ENCODE results near the gene NFIA.
"Not testable (repeated sequence)": the region's sequence is repeated elsewhere in the genome, so short reads cannot be mapped to it uniquely, and the experiment has no call there.

The NFIA gene

DNA sequence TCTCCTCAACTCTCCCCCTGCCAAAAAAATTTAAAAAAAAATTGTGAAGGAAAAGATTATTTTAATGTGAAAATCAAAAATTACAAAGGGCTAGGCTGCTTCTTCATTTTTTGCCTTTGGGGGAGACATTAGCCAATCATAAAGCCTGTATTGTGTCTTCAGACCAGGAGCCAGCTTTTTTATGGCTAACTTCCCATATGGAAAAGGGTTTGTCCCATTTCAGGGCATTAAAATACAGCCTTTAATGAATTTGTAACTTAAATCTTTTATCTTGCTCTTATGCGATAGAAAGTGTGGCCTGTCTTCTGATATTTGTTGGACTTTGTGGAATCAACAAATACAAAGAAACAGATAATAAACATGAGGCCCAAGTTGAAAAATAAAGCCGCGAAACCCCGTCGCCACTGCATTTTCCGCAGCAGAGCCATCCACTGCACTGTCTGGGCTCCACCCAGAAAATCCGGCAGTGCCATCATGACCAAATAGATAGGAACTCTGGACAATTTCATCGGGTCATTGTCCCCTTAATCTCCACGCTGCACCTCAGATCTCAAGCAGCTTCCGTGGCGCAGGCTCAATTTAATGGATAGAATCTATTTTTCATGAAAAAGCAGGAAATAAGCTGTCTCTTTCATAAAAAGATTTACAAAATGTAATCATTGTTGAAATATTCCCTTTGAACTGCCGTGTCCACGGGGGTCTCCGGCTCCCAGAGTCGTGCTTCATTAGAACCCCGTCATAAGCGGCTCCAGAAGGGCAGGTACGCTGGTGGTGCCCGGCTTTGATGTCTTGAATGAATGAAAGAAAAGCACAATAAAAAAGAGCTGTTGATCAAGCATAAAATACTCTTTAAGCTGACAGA, 365.0 kb downstream of the NFIA start:
- DNase-seq, result no peak

DNA sequence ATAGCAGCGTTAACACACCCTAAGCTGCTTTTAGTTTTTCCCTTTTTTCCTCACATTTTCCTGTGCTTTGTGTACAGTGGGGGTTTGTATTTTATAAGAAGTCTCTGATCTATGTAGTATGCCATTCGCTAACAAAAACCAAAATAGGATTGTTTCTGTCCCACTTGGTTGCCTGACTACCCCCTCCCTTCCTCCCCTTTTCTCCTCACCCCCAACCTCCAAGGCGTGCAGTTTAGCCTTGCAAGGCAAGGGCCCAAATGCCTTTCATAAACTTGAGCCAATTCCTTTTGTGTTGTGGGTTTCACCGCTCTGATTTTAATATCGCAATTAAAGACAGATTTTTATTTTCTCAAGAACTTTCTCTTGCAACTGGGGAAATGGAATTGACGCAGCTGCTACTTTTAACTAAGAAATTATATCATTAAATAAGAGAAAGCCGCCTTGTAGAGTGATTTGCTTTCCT, 365.6 kb downstream of the NFIA start:
- no peak for DNase-seq

DNA sequence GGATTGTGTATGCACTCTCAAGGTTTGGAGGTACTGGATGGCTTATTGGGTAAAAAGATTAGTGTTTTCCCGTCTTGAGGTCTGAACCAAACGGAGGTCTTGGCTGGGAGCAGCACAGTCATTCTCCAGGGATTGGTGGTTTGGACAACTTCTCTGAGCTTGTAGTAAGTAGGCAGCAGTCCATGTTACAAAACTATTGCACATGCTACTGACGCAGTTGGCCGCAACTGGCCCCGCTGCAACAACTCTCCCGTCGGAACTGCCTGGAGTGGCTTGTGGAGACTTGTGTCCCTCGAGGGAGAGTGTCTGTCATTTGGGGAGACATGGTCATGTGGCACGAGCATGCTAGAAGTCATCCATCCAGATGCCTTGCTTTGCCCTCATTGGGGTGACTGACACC, 366.6 kb downstream of the NFIA start:
- no peak for DNase-seq

DNA sequence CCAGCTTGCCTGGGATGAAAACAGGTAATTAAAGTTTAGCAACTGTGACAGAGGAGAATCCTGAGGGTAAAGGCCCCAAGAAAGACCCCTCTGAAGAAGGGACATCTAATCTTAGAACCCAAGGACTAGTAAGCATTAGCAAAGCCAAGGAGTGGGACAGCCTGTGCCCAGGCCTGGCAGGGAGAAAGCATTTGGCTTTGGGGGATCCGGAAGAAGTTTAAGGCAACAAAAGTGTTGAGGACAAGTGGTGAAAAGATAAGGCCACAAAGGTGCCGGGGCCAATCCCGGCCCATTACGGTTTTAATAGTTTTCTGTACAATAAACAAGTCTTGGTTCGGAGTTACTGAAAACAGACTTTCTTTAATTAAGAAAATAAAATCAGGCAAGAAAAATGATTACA, 367.0 kb downstream of the NFIA start:
- no peak for DNase-seq

DNA sequence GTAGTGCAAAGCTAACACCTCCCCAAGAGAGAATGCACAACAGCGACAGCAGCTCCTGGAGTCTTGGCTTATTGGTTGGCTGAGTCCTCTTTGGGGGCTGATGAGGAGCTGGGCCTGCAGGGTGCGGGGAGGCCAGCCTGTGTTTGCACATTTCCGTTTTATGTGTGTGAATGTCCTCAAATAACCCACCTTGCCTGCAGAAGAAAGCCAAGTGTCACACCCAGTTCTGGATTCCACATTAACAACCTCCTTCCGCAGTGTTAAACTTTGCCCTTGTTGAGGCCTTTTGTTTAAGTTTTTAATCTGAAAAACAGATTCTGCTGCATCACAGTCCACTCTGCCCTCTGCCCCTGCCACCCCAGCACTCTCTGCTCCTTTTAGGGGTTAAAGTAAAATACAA, 368.1 kb downstream of the NFIA start:
- no peak for DNase-seq

DNA sequence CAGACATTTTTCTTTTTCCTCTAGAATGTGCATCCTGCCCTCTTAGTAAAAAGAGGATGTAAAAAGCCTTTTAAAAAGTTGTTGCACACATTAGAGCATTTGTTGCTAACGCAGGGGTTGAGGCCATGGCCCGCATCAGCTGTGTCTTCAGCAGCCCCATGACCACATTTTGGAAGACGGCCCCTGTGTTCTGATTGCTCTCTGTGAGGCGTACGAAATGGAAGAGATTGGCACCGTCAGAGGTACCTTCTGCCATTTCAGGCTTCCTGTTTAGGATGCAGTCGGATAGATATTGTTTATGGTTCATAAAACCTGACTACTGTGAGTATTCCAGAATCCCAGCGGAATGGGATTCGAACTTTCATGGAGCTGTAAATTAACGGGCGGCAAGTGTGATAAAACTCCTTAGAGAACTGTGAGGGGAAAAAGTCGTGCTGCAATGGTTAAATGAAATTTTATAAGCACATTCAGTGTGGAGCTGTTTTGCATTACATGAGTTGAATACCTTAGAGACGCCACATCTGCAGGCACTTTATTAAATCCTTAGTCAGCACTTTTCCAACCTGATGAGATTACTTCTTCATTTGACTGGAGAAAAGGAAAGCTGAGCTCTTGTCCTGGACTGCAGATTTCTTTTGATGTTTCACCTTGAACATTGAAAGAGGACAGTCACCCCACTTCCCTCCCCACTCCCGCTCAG, 368.7 kb downstream of the NFIA start:
- DNase-seq, result no peak

DNA sequence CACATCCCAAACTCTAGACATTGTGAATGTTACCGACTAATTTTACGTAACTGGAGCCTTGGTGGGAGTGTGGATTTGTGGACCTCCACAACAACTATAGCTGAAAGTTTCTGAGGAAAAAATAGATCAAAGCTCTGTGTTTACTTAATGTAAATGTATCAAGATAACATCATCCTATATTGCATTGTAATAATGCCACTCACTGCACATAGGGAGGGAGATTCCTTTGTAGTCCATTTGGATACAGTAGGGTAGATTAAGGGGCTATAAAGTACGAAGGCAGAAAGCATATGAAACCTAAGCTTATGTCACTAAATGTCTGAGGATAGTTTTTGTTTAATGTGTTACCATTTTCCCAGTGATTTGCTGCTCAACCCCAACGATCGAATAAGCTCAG, 369.2 kb downstream of the NFIA start:
- DNase-seq, result no peak

DNA sequence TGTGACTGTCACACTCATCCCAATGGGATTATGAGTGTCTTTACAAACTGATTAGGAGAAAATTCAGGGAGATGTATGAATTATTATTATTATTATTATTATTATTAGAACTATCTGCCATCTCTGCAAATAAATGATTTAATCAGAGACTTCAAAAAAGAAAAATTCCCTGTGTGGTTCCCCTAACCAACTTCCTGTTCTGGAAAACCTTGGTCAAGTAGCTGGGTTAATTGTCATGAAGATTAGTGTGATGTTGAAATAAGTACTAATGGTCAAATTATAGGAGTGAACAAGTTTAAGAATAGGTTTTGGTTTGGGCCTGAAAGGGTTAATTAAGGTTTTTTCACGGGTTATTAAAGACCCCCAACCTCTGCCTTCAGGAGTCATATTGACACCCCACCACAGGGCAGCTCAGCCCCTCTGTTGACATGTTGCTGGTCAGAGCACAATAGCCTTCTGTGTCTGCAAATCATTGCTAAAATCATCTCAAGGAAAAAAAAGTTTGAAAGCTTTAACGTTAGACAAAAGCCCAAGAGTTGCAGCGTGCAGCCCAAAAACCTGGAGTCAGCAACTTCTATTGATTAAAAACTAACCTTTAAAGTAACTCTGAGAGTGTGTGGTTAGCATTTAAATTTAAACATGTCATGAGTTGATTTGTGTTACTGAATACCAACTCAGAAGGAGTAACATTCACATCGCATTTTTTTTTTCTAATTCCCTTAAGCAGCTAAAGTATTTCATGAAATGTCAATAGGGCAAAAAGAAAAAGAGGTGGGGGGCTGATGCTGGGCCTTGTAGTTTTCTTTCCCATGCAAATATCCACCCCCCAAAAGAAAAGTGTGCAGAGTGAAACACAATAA, 370.0 kb downstream of the NFIA start:
- DNase-seq, result no peak

DNA sequence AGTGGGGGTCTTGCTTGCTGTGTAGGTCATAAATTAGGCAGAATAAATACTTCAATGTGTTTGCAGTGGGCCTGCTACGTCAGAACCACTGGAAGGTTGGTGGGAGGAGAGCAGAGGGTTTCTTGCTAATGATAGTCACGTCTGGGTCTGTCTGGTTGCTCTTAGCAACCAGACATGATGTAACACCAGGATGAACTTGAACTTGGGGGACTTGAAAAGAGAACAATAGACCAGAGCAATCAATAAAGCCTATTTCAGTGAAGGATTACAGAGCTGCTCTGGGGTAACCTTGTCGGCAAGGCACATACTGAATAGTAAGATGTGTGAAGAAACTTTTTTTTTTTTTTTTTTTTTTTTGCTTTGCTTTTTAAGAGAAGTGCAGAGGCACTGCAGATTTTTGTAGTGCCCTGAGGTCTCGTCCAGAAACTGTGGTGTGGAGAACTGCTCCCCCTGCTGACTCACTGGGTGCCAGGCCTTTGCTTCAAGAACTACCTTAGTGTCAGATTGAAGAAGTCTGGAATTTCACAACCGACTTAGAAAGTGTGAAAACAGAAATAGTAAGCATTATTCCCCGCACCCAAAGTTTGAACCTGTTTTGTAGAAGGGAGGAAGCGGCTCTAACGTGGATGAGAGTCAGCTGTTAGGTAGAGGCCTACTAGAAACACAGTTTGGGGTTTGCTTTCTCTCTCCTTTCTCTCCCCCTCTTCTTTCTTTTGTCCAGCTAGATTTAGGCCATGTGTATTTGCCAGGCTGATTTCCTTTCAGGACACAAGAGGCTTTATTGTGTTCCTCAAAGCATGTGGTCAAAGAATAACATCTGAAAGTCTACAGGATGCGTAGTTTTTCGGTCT, 371.0 kb downstream of the NFIA start:
- DNase-seq, result peak; percentile 77

DNA sequence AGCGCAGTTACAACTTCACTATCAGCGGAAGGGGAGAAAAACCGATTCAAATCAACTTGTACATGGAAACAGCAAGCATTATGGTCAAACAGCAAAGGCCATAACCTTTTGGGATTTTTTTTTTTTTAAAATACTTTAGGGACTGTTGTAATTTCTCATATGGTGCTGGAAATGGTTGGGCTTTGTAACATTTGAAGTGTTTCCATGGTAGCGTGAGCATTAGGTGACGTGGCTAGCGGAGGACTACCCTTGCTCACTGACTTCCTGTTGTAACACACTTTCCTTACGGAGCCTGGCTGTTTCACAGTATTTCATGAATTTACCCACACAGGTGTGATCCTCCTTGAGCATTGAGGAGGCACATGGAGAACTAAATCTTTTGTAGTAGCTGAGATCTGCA, 373.0 kb downstream of the NFIA start:
- DNase-seq, result no peak

DNA sequence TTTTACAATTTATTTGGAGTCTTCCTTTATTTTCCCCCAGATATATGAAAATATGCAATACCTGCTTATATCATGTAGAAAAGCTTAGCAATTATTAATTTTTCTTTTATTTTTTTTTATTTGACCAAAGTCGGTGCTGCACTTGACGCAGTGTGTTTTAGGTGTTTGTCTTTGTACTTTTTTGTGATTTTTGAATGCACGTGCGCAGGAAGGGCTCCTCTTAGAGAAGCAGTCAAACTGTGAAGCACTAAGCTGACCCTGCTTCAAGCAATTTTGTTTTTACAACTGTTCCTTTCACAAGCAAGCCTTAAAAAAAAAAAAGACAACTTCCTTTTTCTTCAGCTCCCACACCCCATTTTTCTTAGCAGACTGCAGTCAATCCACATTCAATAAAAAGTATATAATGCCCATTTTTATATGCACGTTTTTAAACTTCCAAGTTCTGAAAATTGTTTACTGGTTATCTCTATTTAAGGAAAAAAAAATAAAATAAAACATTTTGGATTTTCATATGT, 375.2 kb downstream of the NFIA start:
- no peak for DNase-seq

DNA sequence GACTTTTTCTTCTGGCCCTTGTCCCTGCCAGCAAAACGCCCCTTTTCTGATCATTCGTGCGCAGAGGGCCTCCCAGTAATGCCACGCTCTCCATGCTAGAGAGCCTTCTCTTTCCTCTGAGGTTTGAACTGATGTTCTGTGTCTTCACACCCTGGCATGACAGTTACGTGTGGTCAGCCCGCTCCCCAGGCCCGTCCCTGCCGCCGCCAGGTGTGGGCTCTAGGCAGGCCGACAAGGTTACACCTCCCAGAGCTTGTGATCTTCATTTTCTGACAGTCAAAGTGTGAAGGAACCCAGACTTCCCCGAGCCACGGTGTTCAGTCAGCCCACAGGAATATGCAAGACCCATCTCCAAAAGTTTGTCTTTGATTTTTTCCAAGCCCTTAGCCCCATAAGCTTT, 377.0 kb downstream of the NFIA start:
- DNase-seq, result no peak

DNA sequence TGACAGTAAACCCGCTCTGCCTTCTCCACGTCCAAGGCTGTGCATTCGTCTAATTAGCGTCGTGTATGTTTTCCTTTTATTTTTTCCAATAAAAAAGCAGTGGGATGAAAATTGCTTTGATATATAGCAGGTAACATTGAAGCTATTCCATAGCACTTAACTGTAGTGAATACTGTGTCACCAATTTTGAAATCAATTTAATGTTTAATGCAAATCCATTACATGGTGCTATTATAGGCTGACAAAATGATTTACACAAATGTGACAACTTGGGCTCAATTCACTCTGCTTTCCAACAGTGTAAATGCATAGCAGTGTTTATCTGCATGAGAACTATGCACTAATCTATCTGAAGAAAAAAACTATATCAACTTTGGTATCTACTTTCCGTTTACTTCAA, 377.8 kb downstream of the NFIA start:
- DNase-seq, result no peak

DNA sequence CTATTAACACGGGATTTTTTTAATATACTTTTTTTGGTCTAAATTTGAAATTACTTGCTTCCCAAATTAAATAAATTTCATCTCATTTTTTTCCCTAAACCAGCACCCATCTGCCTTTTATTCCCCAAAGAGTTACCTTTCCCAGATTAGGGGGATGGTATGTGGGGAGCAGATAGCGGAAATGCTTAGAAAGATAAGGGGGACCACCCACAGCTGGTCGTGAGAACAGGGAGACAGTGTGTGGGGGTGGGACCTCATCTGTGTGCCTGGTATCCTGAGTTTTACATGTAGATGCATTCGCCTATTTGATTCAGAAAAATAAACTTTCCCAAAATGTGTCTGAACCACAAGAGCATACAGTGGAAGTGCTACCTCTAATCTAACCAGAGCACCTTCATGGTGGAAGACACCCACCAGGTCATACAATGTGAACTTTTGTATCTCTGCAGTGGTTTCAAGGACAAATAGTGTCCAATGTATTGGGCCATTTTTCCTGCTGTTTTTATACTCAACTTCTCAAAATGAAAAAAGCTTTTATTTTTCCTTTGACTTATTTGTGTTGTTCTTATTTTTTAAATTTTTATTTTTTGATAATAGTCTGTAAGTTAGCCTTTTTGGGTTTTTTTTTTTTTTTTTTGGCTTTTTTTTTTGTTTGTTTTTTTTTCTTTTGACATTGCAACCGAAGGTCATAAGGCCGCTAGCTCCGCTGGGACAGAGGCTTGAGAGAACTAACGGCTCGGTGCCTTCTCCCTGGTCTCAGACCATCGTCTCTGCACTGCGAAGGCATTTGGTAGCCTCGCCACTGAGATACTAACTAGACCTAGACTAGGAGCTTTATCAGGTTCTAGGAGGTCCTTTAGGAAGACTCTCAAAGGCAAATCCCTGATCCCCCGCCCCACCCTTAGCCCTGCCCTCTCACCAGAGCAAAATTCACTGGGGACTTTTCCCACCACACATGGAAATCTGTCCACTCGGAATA, 379.3 kb downstream of the NFIA start:
- DNase-seq, result no peak

DNA sequence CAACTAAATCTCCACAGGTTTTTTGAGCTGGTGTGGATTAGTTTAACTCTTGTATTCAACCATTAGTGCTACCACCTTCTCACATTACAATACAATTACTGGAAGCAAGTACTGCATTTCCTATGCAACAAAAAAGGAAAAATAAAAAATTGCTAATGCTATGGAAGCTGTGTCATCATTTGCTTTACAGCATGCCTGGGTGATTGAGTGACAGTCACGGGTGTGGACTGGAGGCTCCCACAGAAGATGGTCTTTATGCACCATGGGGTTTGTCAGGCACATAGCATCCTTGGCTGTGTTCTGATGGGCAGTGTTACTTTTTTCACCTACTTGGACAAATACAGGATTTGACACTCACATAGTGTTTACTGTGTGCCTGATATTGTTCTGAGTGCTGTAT, 380.3 kb downstream of the NFIA start:
- no peak for DNase-seq

DNA sequence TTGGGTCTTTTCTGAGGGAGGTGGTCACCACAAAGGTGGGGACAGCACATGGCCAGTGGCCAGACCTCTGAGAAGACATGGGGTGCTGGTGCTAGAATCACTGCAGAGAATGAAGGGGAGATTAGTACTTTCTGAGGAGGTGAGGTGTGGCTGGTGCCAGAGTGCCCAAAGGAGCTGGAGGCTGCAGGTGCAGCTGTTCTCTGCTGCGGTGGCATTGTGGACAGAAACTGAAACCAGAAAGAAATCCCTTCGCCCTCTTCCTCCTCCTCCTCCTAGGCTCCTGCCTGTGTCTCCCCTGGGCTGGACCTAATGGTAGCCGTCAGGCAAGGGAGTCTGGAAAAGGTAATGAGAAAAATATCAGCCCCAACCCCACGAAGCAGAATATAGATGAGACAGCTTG, 380.9 kb downstream of the NFIA start:
- DNase-seq, result no peak

DNA sequence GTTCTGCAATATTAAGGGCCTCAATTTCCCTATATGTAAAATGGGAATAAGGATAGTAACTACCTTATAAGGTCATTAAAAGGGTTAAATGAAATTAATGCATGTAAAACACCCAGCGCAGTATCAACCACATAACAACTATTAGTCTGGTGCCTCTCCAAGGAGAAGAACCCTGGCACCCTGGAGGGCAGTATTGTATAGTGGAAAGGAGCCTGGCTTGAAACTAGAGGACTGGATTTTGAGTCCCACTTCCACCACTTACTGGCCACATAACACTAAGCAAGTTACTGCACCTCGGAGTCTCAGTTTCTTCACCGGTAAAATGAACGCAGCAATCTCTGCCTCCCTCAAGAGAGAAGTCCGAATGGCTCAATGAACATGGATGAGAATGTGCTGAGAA, 385.5 kb downstream of the NFIA start:
- not testable (repeated sequence) for DNase-seq

DNA sequence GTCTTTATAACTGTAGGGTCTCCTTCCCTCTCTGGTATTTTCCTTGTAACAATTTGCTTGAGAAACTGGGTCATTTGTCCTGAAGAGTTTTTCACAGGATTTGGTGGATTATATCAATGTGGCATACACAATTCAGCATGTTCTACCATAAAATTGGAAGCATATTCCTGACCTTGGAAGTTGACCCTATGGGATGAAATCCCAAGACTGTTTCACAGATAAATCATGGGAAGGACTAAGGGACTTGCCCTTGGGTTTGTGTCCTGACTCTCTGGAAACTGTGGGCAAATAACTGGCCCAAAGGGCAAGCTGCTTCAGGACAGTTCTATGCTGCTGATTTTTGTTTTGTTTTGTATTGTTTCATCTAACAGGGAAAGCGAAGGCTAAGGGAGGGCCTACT, 387.0 kb downstream of the NFIA start:
- DNase-seq, result no peak

DNA sequence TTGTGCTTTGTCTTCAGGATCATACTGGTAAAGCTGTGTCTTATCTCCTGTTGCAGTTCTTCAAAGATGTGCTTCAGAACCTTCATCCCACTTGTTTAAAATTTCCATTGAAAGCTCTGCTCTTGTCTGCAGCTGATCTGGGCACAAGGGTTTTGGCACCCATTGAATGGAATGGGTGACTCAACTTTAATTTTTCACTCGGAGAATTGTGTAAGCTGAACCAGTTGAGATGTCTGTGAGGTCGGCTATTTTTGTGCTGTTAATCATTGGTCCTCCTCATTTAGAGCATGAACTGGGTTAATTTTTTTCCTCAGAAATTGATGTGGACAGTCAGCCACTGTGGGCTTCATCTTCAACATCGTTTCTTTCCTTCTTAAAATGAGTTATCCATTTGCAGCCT, 390.5 kb downstream of the NFIA start:
- DNase-seq, result no peak

DNA sequence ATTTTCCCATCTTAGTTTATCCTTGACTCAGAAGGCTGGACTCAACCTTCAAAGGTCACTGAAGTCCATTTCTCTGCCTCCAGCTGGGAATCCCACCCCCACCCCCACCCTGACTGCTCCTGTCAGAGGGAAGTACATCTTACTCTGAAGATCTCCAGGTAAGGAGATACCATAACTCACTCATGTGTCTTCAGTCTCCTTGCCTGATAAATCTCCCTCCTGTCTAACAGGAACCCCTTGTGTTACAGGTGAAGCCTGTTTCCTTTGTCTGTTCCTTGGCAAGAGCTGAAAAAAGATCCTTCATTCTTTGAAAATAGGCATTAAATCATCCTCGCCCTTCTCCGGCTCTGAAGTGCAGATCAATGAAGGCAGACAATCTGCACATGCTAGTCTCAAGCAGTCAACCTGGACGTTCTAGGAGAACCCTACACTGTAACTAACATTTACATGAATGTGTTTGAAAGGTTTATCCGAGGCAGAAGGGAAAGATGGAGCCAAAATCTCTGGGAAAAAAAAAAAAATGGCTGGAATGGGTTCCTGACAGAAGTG, 392.0 kb downstream of the NFIA start:
- no peak for DNase-seq

DNA sequence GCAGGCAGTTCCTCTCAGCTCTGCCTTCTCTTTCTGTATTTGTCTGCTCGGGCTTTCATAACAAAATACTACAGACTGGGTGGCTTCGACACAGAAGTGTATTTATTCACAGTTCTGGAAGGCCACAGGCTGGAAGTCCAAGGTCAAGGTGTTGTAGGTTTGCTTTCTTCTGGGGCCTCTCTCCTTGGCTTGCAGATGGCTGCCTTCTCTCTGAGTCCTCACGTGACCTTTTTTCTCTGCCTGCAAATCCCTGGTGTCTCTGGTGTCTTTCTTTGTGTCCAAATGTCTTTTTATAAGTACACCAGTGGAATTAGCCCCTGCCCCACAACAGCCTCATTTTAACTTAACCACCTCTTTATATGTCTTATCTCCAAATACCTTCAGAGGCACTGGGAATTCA, 392.6 kb downstream of the NFIA start:
- no peak for DNase-seq
